Esophagus muscularis mucosa (tissue), 3 donors: Measurements from ENCODE around the gene HARS2.

Experiments
- POLR2A ChIP-seq: fragments of 450-650 bp; IDR thresholded peaks from one replicate; pipeline ENCODE4 v1.6.1; 2017; ENCODE audit warnings: antibody characterized with exemption, moderate library complexity, mild to moderate bottlenecking, low read depth
- POLR2AphosphoS5 ChIP-seq, 2 donors: sonication (generic); formaldehyde crosslinking; IDR thresholded peaks; one replicate each; pipeline ENCODE4 v1.6.1; 2017; ENCODE audit warnings: antibody characterized with exemption in 2 of 2
- TF ChIP-seq, protein P1 (sequence below), 3 experiments: fragments of 200-600 bp in 2 of 3; fragments of 450-650 bp in 1 of 3; sonication (generic) in 2 of 3; IDR thresholded peaks; one replicate each; pipeline ENCODE4 v1.5.1; 2017 to 2019; ENCODE audit warnings: antibody characterized with exemption in 3 of 3, mild to moderate bottlenecking in 2 of 3, moderate library complexity in 1 of 3

DNA sequence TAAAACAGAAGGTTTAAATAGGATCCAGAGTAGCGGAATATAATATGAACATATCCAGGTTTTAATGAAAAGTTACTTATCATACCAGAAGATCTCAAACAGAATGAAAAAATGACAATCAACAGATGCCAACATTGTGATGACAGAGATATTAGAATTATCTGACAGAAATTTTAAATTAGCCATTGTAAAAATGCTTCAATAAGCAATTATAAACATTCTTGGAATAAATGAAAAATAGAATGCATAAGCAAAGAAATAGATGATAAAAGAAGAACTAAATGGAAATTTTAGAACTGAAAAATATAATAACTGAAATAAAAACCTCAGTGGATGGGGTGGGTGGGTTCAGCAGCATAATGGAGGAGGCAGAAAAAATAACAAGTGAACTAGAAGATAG, 46.2 kb downstream of the HARS2 start:
- TF ChIP-seq, protein P1, sequence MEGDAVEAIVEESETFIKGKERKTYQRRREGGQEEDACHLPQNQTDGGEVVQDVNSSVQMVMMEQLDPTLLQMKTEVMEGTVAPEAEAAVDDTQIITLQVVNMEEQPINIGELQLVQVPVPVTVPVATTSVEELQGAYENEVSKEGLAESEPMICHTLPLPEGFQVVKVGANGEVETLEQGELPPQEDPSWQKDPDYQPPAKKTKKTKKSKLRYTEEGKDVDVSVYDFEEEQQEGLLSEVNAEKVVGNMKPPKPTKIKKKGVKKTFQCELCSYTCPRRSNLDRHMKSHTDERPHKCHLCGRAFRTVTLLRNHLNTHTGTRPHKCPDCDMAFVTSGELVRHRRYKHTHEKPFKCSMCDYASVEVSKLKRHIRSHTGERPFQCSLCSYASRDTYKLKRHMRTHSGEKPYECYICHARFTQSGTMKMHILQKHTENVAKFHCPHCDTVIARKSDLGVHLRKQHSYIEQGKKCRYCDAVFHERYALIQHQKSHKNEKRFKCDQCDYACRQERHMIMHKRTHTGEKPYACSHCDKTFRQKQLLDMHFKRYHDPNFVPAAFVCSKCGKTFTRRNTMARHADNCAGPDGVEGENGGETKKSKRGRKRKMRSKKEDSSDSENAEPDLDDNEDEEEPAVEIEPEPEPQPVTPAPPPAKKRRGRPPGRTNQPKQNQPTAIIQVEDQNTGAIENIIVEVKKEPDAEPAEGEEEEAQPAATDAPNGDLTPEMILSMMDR (IDR thresholded peaks at IDR 0.05) = no peak
- TF ChIP-seq POLR2A (no peak), POLR2AphosphoS5 (IDR thresholded peaks at IDR 0.05) (no peak)
